CD14-positive monocyte (primary cell): Measurements from ENCODE around the gene MS4A13. TPM values are rescaled to one million over a fixed set of nuclear protein-coding genes. Genes with fewer than 3 reads are reported as not detected.

Experiments used
- DNase-seq, 3 donors: peaks; one replicate each; pipeline ENCODE4 v3.0.0-alpha.2; 2011 to 2022
- H2AFZ ChIP-seq: 2 replicates; pipeline ENCODE4 v1.6.0; 2012; ENCODE audit warnings: mild to moderate bottlenecking, low read depth, low read length, inconsistent platforms; ENCODE audit not compliant: insufficient read depth, poor library complexity, severe bottlenecking
- H3K27ac ChIP-seq, 2 donors: 1 replicate in 1 of 2; 2 replicates in 1 of 2; pipeline ENCODE4 v1.5.1; 2012 to 2013; ENCODE audit warnings: low read length in 2 of 2, control low read depth in 1 of 2, inconsistent platforms in 1 of 2, low read depth in 1 of 2, mild to moderate bottlenecking in 1 of 2
- H3K27me3 ChIP-seq, 2 donors: one replicate each; pipeline versions ENCODE4 v1.6.0 to v1.6.1; 2011 to 2013; ENCODE audit warnings: low read length in 2 of 2; ENCODE audit not compliant: control insufficient read depth in 2 of 2, insufficient read depth in 2 of 2
- H3K36me3 ChIP-seq, 2 donors: replicated peaks in 1 of 2; 1 replicate in 1 of 2; 2 replicates in 1 of 2; pipeline versions ENCODE4 v1.5.1 to v1.6.1; 2012 to 2013; ENCODE audit warnings: low read length in 2 of 2, control low read depth in 1 of 2, inconsistent platforms in 1 of 2, mild to moderate bottlenecking in 1 of 2; ENCODE audit not compliant: insufficient read depth in 2 of 2, control insufficient read depth in 1 of 2
- H3K4me1 ChIP-seq, 2 donors: 1 replicate in 1 of 2; 2 replicates in 1 of 2; pipeline versions ENCODE4 v1.5.1 to v1.6.1; 2012 to 2013; ENCODE audit warnings: low read length in 2 of 2, control low read depth in 1 of 2, inconsistent platforms in 1 of 2, mild to moderate bottlenecking in 1 of 2, moderate library complexity in 1 of 2; ENCODE audit not compliant: insufficient read depth in 2 of 2, control insufficient read depth in 1 of 2
- H3K4me2 ChIP-seq: replicated peaks from 2 replicates; pipeline ENCODE3; 2012; ENCODE audit warnings: low read length, moderate library complexity, mild to moderate bottlenecking; ENCODE audit not compliant: poor library complexity, severe bottlenecking; ENCODE audit errors: extremely low read depth
- H3K4me3 ChIP-seq, 3 experiments: fragments of 200-600 bp in 1 of 3; sonication (generic) in 1 of 3; replicated peaks in 1 of 3; 1 replicate in 2 of 3; 2 replicates in 1 of 3; pipeline ENCODE4 v1.5.1; 2011 to 2013; ENCODE audit warnings: low read length in 3 of 3, mild to moderate bottlenecking in 3 of 3, control low read depth in 2 of 3, low read depth in 2 of 3, inconsistent platforms in 1 of 3, moderate library complexity in 1 of 3
- H3K79me2 ChIP-seq: 2 replicates; pipeline ENCODE4 v1.6.0; 2012; ENCODE audit warnings: mild to moderate bottlenecking, control low read depth, inconsistent platforms, low read length, moderate library complexity; ENCODE audit not compliant: insufficient read depth
- H3K9ac ChIP-seq: 2 replicates; pipeline ENCODE4 v1.6.0; 2017; ENCODE audit warnings: low read length, mild to moderate bottlenecking; ENCODE audit not compliant: insufficient read depth, poor library complexity, severe bottlenecking
- H3K9me3 ChIP-seq, 2 donors: replicated peaks in 1 of 2; 1 replicate in 1 of 2; 2 replicates in 1 of 2; pipeline versions ENCODE4 v1.5.1 to v1.6.1; 2012 to 2013; ENCODE audit warnings: low read length in 2 of 2, control low read depth in 1 of 2; ENCODE audit not compliant: control insufficient read depth in 1 of 2, insufficient read depth in 1 of 2
- H4K20me1 ChIP-seq: 2 replicates; pipeline ENCODE4 v1.6.0; 2012; ENCODE audit warnings: mild to moderate bottlenecking, low read length, control low read depth, moderate library complexity; ENCODE audit not compliant: insufficient read depth
- H3K27ac Mint-ChIP-seq, 7 donors: one replicate each; pipeline ENCODE4 v1.8.0; 2020; ENCODE audit warnings: mild to moderate bottlenecking in 7 of 7, mixed read lengths in 7 of 7, moderate library complexity in 6 of 7, inconsistent platforms in 2 of 7
- H3K27me3 Mint-ChIP-seq, 3 donors: one replicate each; pipeline ENCODE4 v1.8.0; 2021 to 2022; ENCODE audit warnings: low read depth in 3 of 3, mild to moderate bottlenecking in 3 of 3, mixed read lengths in 3 of 3, moderate library complexity in 3 of 3, inconsistent platforms in 1 of 3
- H3K36me3 Mint-ChIP-seq, 2 donors: one replicate each; pipeline ENCODE4 v1.8.0; 2020; ENCODE audit warnings: mixed read lengths in 2 of 2, inconsistent platforms in 1 of 2, mild to moderate bottlenecking in 1 of 2
- H3K4me1 Mint-ChIP-seq: one replicate; pipeline ENCODE4 v1.8.0; 2020; ENCODE audit warnings: mild to moderate bottlenecking, mixed read lengths
- H3K4me3 Mint-ChIP-seq, 2 donors: one replicate each; pipeline ENCODE4 v1.8.0; 2020; ENCODE audit warnings: mild to moderate bottlenecking in 2 of 2, mixed read lengths in 2 of 2, moderate library complexity in 1 of 2
- H3K9me3 Mint-ChIP-seq, 7 donors: one replicate each; pipeline ENCODE4 v1.8.0; 2020 to 2022; ENCODE audit warnings: mixed read lengths in 7 of 7, mild to moderate bottlenecking in 6 of 7, moderate library complexity in 6 of 7, inconsistent platforms in 2 of 7
- WGBS: methylation state at CpG from one replicate; pipeline ENCODE4 v1.1.5; 2013; ENCODE audit warnings: missing lambda C conversion rate; ENCODE audit not compliant: insufficient coverage; 5-methylcytosine and 5-hydroxymethylcytosine counted together
- intact Hi-C, 2 donors: fragments of 100-400 bp; cut with micrococcal nuclease; formaldehyde crosslinking; loops; one replicate each; pipeline versions ENCODE4 v1.15.0 to v1.15.1; 2023
- polyA plus RNA-seq, 3 donors: library from polyadenylated mRNA; depleted of rRNA in 1 of 3; unstranded in 2 of 3; stranded (reverse) in 1 of 3; fragments of 300-500 nt in 2 of 3; fragments of >200 nt in 1 of 3; fragmentation: Illumina TruSeq in 2 of 3; gene quantifications; 1 replicate in 2 of 3; 2 replicates in 1 of 3; pipeline ENCODE4 v1.2.3, GENCODE V29; 2012 to 2021
- TF ChIP-seq, protein P1 (sequence below): fragments of 200-600 bp; IDR thresholded peaks from one replicate; pipeline ENCODE4 v1.8.0; 2022; ENCODE audit warnings: antibody characterized with exemption, mild to moderate bottlenecking

Gene MS4A13
- polyA plus RNA-seq, 3 donors = not detected

DNA sequence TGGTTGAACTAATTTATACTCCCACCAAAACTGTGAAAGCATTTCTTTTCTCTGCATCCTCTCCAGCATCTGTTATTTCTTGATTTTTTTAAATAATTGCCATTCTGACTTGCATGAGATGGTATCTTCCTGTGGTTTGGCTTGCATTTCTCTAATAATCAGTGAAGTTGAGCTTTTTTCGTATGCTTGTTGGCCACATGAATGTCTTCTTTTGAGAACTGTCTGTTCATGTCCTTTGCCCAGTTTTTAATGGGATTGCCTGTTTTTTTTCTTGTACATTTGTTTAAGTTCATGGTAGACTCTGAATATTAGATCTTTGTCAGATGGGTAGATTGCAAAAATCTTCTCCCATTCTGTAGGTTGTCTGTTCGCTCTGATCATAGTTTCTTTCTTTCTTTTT lies 46.1 kb downstream of the MS4A13 start:
- H3K4me3 ChIP-seq = no peak overlapping the region
- no peak overlapping the region for H3K4me3 Mint-ChIP-seq
- no CpG with 5 or more reads among the region's 2 CpGs for WGBS
- peaks cover 2 to 6% of the 10 kb centered on the region in 2 donors for H3K36me3 Mint-ChIP-seq
- peaks cover 31 to 43% (median 34%) of the 10 kb centered on the region in 7 donors for H3K9me3 Mint-ChIP-seq
- H3K27ac Mint-ChIP-seq = no peak overlapping the region
- intact Hi-C loops = no loop called here
- TF ChIP-seq, protein P1, sequence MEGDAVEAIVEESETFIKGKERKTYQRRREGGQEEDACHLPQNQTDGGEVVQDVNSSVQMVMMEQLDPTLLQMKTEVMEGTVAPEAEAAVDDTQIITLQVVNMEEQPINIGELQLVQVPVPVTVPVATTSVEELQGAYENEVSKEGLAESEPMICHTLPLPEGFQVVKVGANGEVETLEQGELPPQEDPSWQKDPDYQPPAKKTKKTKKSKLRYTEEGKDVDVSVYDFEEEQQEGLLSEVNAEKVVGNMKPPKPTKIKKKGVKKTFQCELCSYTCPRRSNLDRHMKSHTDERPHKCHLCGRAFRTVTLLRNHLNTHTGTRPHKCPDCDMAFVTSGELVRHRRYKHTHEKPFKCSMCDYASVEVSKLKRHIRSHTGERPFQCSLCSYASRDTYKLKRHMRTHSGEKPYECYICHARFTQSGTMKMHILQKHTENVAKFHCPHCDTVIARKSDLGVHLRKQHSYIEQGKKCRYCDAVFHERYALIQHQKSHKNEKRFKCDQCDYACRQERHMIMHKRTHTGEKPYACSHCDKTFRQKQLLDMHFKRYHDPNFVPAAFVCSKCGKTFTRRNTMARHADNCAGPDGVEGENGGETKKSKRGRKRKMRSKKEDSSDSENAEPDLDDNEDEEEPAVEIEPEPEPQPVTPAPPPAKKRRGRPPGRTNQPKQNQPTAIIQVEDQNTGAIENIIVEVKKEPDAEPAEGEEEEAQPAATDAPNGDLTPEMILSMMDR = no peak
- no peaks in the 10 kb centered on the region for H3K79me2 ChIP-seq
- no peak overlapping the region for H3K27ac ChIP-seq
- no peak overlapping the region for H3K9ac ChIP-seq
- no peaks in the 10 kb centered on the region for H4K20me1 ChIP-seq
- no peak for DNase-seq
- peaks cover 7% of the 10 kb centered on the region for H3K4me1 Mint-ChIP-seq
- no peaks in the 10 kb centered on the region for H3K27me3 ChIP-seq
- no peak overlapping the region for H2AFZ ChIP-seq
- peaks cover 1 to 9% (median 2%) of the 10 kb centered on the region in 3 donors for H3K27me3 Mint-ChIP-seq
- H3K9me3 ChIP-seq = peaks cover 22 to 25% of the 10 kb centered on the region in 2 donors
- H3K4me1 ChIP-seq = peaks cover 4 to 5% of the 10 kb centered on the region in 2 donors
- H3K36me3 ChIP-seq = no peaks in the 10 kb centered on the region
- H3K4me2 ChIP-seq = no peak overlapping the region

GRCh38 chr11:60563553-60564235 lies 48.5 kb downstream of the MS4A13 start:
- H3K36me3 Mint-ChIP-seq = peaks cover 2 to 6% of the 10 kb centered on the region in 2 donors
- intact Hi-C loops = no loop called here
- H3K4me1 ChIP-seq = peaks cover 17 to 19% of the 10 kb centered on the region in 2 donors
- H3K27me3 Mint-ChIP-seq = peaks cover 0 to 9% (median 1%) of the 10 kb centered on the region in 3 donors
- no peak overlapping the region for H2AFZ ChIP-seq
- H3K4me3 Mint-ChIP-seq = no peak overlapping the region
- H3K79me2 ChIP-seq = no peaks in the 10 kb centered on the region
- no peak overlapping the region for H3K4me3 ChIP-seq
- TF ChIP-seq, protein P1 = no peak
- H3K4me1 Mint-ChIP-seq = peaks cover 19% of the 10 kb centered on the region
- H3K27me3 ChIP-seq = no peaks in the 10 kb centered on the region
- H3K36me3 ChIP-seq = no peaks in the 10 kb centered on the region
- H4K20me1 ChIP-seq = no peaks in the 10 kb centered on the region
- no peak for DNase-seq
- peaks cover 22 to 25% of the 10 kb centered on the region in 2 donors for H3K9me3 ChIP-seq
- no peak overlapping the region for H3K27ac Mint-ChIP-seq
- 70% methylated on average over 7 of the region's 8 CpGs for WGBS
- H3K9me3 Mint-ChIP-seq = peaks cover 27 to 44% (median 36%) of the 10 kb centered on the region in 7 donors
- no peak overlapping the region for H3K9ac ChIP-seq
- H3K4me2 ChIP-seq = no peak overlapping the region
- no peak overlapping the region for H3K27ac ChIP-seq
